Smooth muscle cell (in vitro differentiated cells): Measurements from ENCODE around the gene SCLT1. TPM values are rescaled to one million over a fixed set of nuclear protein-coding genes. Genes with fewer than 3 reads are reported as not detected.

ENCODE experiments used
- DNase-seq: peaks from one replicate; lab custom pipeline; 2025; ENCODE audit not compliant: unreplicated experiment; lab: John Stamatoyannopoulos, UW
- H2AFZ ChIP-seq: fragments of 200-600 bp; sonication (generic); 2 replicates; pipeline ENCODE4 v1.6.0; 2016; ENCODE audit warnings: antibody characterized with exemption, low read depth, mild to moderate bottlenecking
- H3F3A ChIP-seq: fragments of 200-600 bp; sonication (generic); 2 replicates; pipeline ENCODE4 v1.6.0; 2017; ENCODE audit warnings: antibody characterized with exemption, low read depth
- H3K27ac ChIP-seq: fragments of 200-600 bp; sonication (generic); 2 replicates; pipeline ENCODE4 v1.5.1; 2016; ENCODE audit warnings: low read depth, mild to moderate bottlenecking
- H3K27me3 ChIP-seq: fragments of 200-600 bp; sonication (generic); 2 replicates; pipeline ENCODE4 v1.6.1; 2016; ENCODE audit warnings: low read depth, mild to moderate bottlenecking
- H3K36me3 ChIP-seq: fragments of 200-600 bp; sonication (generic); 2 replicates; pipeline ENCODE4 v1.5.1; 2016; ENCODE audit warnings: low read depth
- H3K4me1 ChIP-seq: fragments of 200-600 bp; sonication (generic); 2 replicates; pipeline ENCODE4 v1.5.1; 2016; ENCODE audit warnings: low read depth
- H3K4me2 ChIP-seq: fragments of 200-600 bp; sonication (generic); 2 replicates; pipeline ENCODE4 v1.6.0; 2016; ENCODE audit warnings: mild to moderate bottlenecking
- H3K4me3 ChIP-seq: fragments of 200-600 bp; sonication (generic); 2 replicates; pipeline ENCODE4 v1.5.1; 2016; ENCODE audit warnings: mild to moderate bottlenecking
- H3K79me2 ChIP-seq: fragments of 200-600 bp; sonication (generic); 2 replicates; pipeline ENCODE4 v1.6.0; 2016; ENCODE audit warnings: low read depth, mild to moderate bottlenecking
- H3K9ac ChIP-seq: fragments of 200-600 bp; sonication (generic); 2 replicates; pipeline ENCODE4 v1.6.0; 2016; ENCODE audit warnings: low read depth
- H3K9me3 ChIP-seq: fragments of 200-600 bp; sonication (generic); replicated peaks from 2 replicates; pipeline ENCODE4 v1.5.1; 2016; ENCODE audit warnings: low read depth
- H4K20me1 ChIP-seq: fragments of 200-600 bp; sonication (generic); 2 replicates; pipeline ENCODE4 v1.6.0; 2016; ENCODE audit warnings: low read depth
- WGBS: methylation state at CpG from one replicate; pipeline ENCODE4 v1.1.7; 2016; ENCODE audit warnings: low lambda C conversion rate; 5-methylcytosine and 5-hydroxymethylcytosine counted together
- polyA plus RNA-seq: library from polyadenylated mRNA; unstranded; fragments of >200 nt; fragmentation: Nextera tagmentation; extraction: Ambion mirVana; gene quantifications from 2 replicates; pipeline ENCODE4 v1.2.1, GENCODE V29; 2016
- small RNA-seq: library from RNA; depleted of rRNA; stranded (forward); fragments of <200 nt; gene quantifications from one replicate; pipeline ENCODE3, GENCODE V24; 2014
- total RNA-seq: library from RNA; depleted of rRNA; stranded (reverse); fragments of >200 nt; gene quantifications from 2 replicates; pipeline ENCODE4 v1.2.3, GENCODE V29; 2014
- TF ChIP-seq, protein P1 (sequence below): fragments of 200-600 bp; sonication (generic); IDR thresholded peaks from 2 replicates; pipeline ENCODE4 v1.5.1; 2017; ENCODE audit warnings: borderline replicate concordance, mild to moderate bottlenecking, antibody characterized with exemption; ENCODE audit not compliant: insufficient read depth, poor library complexity, severe bottlenecking

SCLT1 gene
- total and polyA plus RNA-seq, 2 experiments from 2014 or later: 6.9 to 10.2 TPM

DNA sequence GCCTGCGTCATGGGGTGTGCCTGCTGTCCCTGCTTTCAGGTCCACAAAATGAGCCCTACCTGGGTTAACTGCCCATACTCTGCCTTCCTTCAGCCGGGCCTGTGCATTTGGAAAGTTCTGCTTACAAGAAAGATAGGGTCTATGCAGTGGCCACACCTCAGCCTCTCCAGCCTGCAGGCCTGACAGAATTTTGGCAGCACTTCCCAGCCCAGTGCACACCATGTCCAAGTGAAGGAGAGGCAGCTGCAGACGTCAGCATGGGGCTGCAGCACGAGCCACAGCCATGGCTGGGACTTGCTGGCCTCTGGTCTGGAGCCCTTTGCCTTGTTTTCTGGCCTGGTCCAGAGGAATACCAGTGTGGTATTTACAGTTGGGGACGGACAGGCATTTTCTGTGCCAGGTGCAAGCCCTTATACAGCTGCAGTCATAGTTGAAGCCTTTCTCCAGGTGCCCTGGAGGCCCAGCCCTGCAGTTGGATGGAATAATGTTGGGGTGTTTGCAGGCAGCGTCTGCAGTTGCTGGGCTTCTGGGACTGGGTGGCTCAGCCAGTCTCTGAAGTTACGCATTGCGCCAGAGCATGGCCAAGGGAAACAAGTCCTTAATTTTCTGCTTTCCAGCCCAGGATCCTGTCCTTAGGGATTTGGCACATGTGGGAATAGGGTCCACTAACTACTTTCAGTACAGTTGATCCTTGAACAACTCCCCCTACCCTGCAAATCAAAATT, 257.7 kb downstream of the SCLT1 start:
- no peak for DNase-seq
- Histone ChIP-seq H3K79me2 (peaks cover 48% of the 10 kb centered on the region), H3K36me3 (no peaks in the 10 kb centered on the region), H3K4me3 (no peak overlapping the region), H3K27me3 (no peaks in the 10 kb centered on the region), H3K27ac (no peak overlapping the region), H4K20me1 (no peaks in the 10 kb centered on the region), H3F3A (peaks cover 6% of the 10 kb centered on the region), H2AFZ (no peak overlapping the region), H3K9ac (no peak overlapping the region), H3K4me2 (no peak overlapping the region), H3K9me3 (no peaks in the 10 kb centered on the region), H3K4me1 (peaks cover 15% of the 10 kb centered on the region)
- TF ChIP-seq, protein P1, sequence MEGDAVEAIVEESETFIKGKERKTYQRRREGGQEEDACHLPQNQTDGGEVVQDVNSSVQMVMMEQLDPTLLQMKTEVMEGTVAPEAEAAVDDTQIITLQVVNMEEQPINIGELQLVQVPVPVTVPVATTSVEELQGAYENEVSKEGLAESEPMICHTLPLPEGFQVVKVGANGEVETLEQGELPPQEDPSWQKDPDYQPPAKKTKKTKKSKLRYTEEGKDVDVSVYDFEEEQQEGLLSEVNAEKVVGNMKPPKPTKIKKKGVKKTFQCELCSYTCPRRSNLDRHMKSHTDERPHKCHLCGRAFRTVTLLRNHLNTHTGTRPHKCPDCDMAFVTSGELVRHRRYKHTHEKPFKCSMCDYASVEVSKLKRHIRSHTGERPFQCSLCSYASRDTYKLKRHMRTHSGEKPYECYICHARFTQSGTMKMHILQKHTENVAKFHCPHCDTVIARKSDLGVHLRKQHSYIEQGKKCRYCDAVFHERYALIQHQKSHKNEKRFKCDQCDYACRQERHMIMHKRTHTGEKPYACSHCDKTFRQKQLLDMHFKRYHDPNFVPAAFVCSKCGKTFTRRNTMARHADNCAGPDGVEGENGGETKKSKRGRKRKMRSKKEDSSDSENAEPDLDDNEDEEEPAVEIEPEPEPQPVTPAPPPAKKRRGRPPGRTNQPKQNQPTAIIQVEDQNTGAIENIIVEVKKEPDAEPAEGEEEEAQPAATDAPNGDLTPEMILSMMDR: no peak
- 80% methylated on average over 8 of the region's 8 CpGs for WGBS

Small RNAs within 50 kb of the gene (small RNA-seq; reads per million reads assigned to genes)
- 0.08 reads per million for gene AC093826.2

Other genes starting within 250 kb of the SCLT1 start
- gene C4orf33, start 2.6 kb upstream of the SCLT1 start, total RNA-seq: 15.6 and 25.3 TPM in 2 replicates
- gene C4orf33, start 2.6 kb upstream of the SCLT1 start, polyA plus RNA-seq: 4.1 and 5.7 TPM in 2 replicates